Loucy (cell line): ENCODE measurements around the gene OBP2A.
"Not testable (repeated sequence)": the region's sequence is repeated elsewhere in the genome, so short reads cannot be mapped to it uniquely, and the experiment has no call there.

Experiments used
- H2AFZ ChIP-seq: fragments of 200-600 bp; sonication (generic); 2 replicates; pipeline ENCODE4 v1.6.0; 2016; ENCODE audit warnings: antibody characterized with exemption, mild to moderate bottlenecking, low read length, moderate library complexity
- H3F3A ChIP-seq: fragments of 200-600 bp; 2 replicates; pipeline ENCODE4 v1.6.0; 2016; ENCODE audit warnings: antibody characterized with exemption, low read depth, mild to moderate bottlenecking
- H3K27me3 ChIP-seq: fragments of 200-600 bp; sonication (generic); 2 replicates; pipeline ENCODE4 v1.6.1; 2014; ENCODE audit warnings: low read length, mild to moderate bottlenecking; ENCODE audit not compliant: insufficient read depth, poor library complexity, severe bottlenecking
- H3K36me3 ChIP-seq: fragments of 200-600 bp; sonication (generic); 2 replicates; pipeline ENCODE4 v1.6.1; 2016; ENCODE audit warnings: low read length; ENCODE audit not compliant: insufficient read depth
- H3K4me1 ChIP-seq: fragments of 200-600 bp; sonication (generic); 2 replicates; pipeline ENCODE4 v1.5.1; 2014; ENCODE audit warnings: low read length, mild to moderate bottlenecking; ENCODE audit not compliant: insufficient read depth, poor library complexity, severe bottlenecking
- H3K4me2 ChIP-seq: fragments of 200-600 bp; sonication (generic); 2 replicates; pipeline ENCODE4 v1.6.0; 2014; ENCODE audit warnings: antibody characterized with exemption, low read length, low read depth, mild to moderate bottlenecking; ENCODE audit not compliant: poor library complexity, severe bottlenecking
- H3K4me3 ChIP-seq: fragments of 200-600 bp; sonication (generic); 2 replicates; pipeline ENCODE4 v1.5.1; 2014; ENCODE audit warnings: low read length, mild to moderate bottlenecking, mixed read lengths; ENCODE audit not compliant: poor library complexity, severe bottlenecking
- H3K79me2 ChIP-seq: fragments of 200-600 bp; sonication (generic); 2 replicates; pipeline ENCODE4 v1.6.1; 2014; ENCODE audit warnings: low read length; ENCODE audit not compliant: insufficient read depth
- H3K9ac ChIP-seq: fragments of 200-600 bp; sonication (generic); 2 replicates; pipeline ENCODE4 v1.6.0; 2014; ENCODE audit warnings: mild to moderate bottlenecking, low read depth, low read length, moderate library complexity; ENCODE audit not compliant: poor library complexity, severe bottlenecking
- H3K9me2 ChIP-seq: fragments of 200-600 bp; sonication (generic); replicated peaks from 2 replicates; pipeline ENCODE4 v1.6.1; 2016; ENCODE audit warnings: low read depth, low read length, mixed read lengths
- H3K9me3 ChIP-seq: fragments of 200-600 bp; sonication (generic); 2 replicates; pipeline ENCODE4 v1.6.1; 2014; ENCODE audit warnings: mild to moderate bottlenecking, antibody characterized with exemption, low read length, low read depth; ENCODE audit not compliant: insufficient read depth
- H4K20me1 ChIP-seq: fragments of 200-600 bp; sonication (generic); 2 replicates; pipeline ENCODE4 v1.6.0; 2014; ENCODE audit warnings: antibody characterized with exemption, low read length, mild to moderate bottlenecking; ENCODE audit not compliant: insufficient read depth, poor library complexity, severe bottlenecking
- CTCF ChIP-seq: fragments of 200-600 bp; sonication (generic); conservative IDR thresholded peaks from 2 replicates; pipeline ENCODE4 v1.5.1; 2014; ENCODE audit warnings: mild to moderate bottlenecking, antibody characterized with exemption, low read length
- EZH2phosphoT487 ChIP-seq: fragments of 200-600 bp; IDR thresholded peaks from 2 replicates; pipeline ENCODE4 v1.6.1; 2018; ENCODE audit warnings: antibody characterized with exemption, mild to moderate bottlenecking, moderate library complexity, borderline replicate concordance

OBP2A gene

DNA sequence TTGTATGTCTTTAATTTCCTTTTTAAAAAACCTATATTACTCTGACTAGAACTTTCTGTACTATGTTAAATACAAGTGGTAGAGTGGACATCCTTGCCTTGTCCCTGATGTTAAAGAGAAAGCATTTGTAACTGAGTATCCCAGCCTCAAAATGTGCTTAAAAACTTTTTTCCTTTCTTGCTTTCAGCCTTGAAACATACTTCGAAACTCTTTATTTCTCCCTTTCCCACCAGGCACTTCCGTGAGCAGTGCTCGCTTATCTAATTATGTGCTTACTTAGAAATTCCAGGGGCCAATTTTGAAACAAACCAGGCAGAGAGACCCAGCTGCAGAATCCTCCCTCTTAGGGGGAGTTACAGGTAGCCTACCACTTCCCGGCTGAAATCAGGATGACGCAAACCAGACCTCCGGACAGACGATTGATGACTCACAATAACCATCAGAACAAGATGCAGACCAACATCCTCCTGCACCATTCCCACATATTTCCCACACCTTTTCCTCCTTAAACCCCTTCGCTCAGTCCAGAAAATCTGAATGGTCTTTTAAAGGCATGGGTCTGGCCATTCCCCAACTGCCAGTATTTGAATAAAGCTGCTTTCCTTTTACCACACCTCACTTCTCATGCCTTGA is 2.5 kb upstream of the OBP2A start:
- not testable (repeated sequence) for H2AFZ ChIP-seq, H4K20me1 ChIP-seq, H3K27me3 ChIP-seq, H3K4me3 ChIP-seq, H3K9me2 ChIP-seq, H3F3A ChIP-seq, H3K9me3 ChIP-seq, H3K4me2 ChIP-seq, H3K79me2 ChIP-seq, H3K36me3 ChIP-seq, H3K4me1 ChIP-seq, H3K9ac ChIP-seq

- Histone ChIP-seq H3K9ac (no peak overlapping the region), H3K27me3 (no peaks in the 10 kb centered on the region), H3K4me1 (no peaks in the 10 kb centered on the region), H3F3A (no peaks in the 10 kb centered on the region), H3K4me2 (no peak overlapping the region), H3K9me3 (no peaks in the 10 kb centered on the region; the same call in 1 of the 2 replicates), H2AFZ (no peak overlapping the region), H3K79me2 (no peaks in the 10 kb centered on the region), H3K9me2 (no peaks in the 10 kb centered on the region), H4K20me1 (no peaks in the 10 kb centered on the region), H3K4me3 (no peak overlapping the region), H3K36me3 (no peaks in the 10 kb centered on the region)
- TF ChIP-seq EZH2phosphoT487 (no peak), CTCF (no peak)
These were observed 818 bp upstream of the OBP2A start for GRCh38 chr9:135544981-135545635.

DNA sequence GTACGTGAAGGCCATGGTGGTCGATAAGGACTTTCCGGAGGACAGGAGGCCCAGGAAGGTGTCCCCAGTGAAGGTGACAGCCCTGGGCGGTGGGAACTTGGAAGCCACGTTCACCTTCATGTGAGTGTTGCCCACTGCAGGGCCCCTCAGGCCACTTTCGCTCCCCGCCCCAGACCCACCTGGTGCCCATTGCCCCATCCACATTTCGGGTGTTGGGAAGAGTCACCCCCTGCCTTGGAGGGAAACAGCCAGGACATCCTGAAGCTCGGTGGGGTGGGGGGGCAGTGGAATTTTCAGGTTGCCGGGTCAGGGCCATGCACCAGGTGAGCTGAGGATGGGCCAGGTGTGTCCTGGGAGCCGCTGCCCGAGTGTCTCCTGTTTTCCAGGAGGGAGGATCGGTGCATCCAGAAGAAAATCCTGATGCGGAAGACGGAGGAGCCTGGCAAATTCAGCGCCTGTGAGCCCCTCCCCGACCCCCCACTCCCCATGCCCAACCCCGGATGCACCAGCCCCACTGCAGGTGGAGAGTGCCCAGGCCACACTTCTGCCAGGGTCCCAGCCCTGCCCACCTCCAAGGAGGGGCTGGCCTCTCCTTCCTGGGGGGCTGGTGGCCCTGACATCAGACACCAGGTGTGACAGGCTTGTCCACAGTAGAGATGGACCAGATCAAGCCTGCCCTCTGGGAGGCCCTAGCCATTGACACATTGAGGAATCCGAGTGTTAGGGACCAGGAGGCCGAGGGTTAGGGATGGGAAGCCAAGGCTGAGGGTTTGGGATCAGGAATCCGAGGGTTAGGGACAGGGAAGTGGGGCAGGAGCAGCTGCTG is 1.1 kb downstream of the OBP2A start:
- not testable (repeated sequence) for H2AFZ ChIP-seq, H3K27me3 ChIP-seq, H3K79me2 ChIP-seq, H3K36me3 ChIP-seq, H3F3A ChIP-seq, H3K4me3 ChIP-seq, H3K4me2 ChIP-seq, H4K20me1 ChIP-seq, H3K9ac ChIP-seq, H3K9me3 ChIP-seq, H3K9me2 ChIP-seq, H3K4me1 ChIP-seq
